22Rv1 (cell line): ENCODE measurements around the gene EYS.

Experiments
- H3K27ac ChIP-seq: fragments of 450-650 bp; 2 replicates; pipeline ENCODE4 v1.5.1; 2017
- ZFX ChIP-seq: fragments of 450-650 bp; IDR thresholded peaks from 2 replicates; pipeline ENCODE4 v1.6.1; 2017; ENCODE audit warnings: antibody characterized with exemption, borderline replicate concordance
- TF ChIP-seq, protein P1 (sequence below): fragments of 450-650 bp; IDR thresholded peaks from 2 replicates; pipeline ENCODE4 v1.5.1; 2017; ENCODE audit warnings: mild to moderate bottlenecking

Gene EYS

DNA sequence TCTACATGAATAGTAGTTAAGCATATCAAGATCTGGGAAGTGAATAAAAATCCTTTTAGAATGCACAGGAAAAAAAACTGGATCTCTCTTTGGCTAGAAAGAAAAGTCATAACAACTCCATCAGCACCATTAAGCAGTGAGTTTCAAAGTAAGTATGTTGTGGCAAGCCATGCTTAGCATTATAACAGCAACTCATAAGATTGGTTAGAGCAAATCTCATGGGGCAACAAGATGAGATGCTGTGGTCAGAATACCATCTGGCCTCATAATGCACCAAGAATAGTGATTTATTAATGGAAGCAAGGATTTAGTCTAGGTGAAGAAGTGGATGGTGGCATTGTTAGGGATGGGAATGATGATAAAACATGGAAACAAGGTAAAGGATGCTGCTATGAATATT is 1912.0 kb downstream of the EYS start:
- no peak overlapping the region for H3K27ac ChIP-seq
- TF ChIP-seq, protein P1, sequence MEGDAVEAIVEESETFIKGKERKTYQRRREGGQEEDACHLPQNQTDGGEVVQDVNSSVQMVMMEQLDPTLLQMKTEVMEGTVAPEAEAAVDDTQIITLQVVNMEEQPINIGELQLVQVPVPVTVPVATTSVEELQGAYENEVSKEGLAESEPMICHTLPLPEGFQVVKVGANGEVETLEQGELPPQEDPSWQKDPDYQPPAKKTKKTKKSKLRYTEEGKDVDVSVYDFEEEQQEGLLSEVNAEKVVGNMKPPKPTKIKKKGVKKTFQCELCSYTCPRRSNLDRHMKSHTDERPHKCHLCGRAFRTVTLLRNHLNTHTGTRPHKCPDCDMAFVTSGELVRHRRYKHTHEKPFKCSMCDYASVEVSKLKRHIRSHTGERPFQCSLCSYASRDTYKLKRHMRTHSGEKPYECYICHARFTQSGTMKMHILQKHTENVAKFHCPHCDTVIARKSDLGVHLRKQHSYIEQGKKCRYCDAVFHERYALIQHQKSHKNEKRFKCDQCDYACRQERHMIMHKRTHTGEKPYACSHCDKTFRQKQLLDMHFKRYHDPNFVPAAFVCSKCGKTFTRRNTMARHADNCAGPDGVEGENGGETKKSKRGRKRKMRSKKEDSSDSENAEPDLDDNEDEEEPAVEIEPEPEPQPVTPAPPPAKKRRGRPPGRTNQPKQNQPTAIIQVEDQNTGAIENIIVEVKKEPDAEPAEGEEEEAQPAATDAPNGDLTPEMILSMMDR: no peak
- TF ChIP-seq ZFX: no peak

DNA sequence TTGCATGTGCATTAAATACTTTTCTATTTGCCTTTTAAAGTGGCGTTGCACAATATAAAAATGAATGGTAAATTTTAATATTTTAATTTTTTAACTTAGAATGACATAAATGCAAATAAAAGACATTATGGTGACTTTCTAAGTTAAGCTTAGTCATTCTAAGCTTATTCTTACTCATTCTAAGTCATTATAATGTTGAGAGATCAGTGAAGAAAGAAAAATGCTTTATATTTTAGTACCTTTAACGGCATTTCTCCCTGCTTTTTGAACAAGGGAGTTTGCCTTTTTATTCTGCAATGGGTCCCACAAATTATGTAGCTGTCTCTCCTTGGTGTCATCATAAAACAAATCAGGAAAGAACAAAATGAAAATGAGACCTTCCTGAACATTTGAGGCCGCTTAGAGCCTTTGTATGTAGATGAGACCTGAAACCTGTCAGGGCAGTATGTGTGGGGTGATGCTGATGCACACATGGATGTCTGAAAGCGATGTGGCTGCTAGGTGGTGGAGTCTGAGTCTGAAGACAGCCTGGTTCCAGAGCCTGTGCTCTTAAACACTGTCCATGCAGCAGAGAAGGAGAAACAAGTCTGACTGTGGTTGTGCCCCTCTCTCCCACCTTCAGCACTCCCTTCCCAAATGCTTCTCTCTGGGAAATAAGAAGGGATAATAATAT is 1913.4 kb downstream of the EYS start:
- TF ChIP-seq ZFX: no peak
- TF ChIP-seq, protein P1: no peak
- H3K27ac ChIP-seq: no peak overlapping the region

DNA sequence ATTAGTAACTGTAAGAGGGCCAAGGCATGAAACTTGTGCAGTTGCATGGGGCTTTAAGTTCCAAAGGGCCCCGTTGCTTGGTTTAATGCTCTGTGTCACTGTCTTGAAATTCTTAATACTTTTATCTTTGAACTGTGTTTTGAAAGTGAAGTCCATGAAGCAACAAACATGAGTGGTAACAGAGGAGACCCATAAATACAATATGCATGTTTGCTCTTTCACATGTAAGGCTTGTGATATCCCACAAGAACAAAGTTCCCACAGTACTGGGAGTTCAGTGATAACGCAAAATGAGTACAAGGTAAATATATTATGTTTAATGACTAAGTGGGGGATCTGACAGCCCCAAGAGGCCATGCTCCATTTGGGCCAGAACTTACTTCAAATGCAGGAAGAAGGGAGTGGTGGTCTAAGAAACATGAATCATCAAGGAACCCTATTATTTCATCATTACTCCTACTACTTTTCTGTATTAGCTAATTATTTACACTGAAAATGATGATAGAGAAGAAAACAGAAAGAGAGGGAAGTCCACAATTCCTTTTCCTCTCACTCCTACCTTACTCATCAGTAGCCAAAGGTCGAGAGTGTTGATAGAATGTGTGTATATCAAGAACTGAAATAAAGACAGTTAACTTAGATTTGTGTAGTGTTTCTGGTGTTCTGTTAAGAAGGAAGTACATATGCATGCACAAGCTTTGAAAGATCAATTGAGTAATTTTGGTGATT is 1914.1 kb downstream of the EYS start:
- no peak overlapping the region for H3K27ac ChIP-seq
- TF ChIP-seq ZFX: no peak
- TF ChIP-seq, protein P1: no peak

DNA sequence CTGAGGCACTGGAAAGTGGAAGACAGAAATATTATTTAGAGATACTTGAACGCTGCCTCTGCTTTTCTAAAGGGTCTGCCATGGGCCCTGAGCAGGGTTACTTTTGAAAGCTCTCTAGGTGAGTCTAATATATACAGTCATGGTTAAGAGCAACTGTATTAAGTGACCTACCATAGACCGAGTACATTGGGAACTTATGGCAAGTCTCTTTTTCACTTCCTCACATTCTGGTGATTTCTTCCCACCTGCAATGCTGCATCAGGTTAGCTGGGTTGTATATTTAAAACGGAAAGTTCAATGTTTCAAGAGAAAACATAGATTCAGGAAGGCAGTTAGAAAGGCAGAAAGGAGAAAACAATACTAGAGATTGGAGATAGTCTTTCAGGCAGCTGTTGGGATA is 1916.7 kb downstream of the EYS start:
- H3K27ac ChIP-seq: no peak overlapping the region
- no peak for TF ChIP-seq ZFX
- TF ChIP-seq, protein P1: no peak

DNA sequence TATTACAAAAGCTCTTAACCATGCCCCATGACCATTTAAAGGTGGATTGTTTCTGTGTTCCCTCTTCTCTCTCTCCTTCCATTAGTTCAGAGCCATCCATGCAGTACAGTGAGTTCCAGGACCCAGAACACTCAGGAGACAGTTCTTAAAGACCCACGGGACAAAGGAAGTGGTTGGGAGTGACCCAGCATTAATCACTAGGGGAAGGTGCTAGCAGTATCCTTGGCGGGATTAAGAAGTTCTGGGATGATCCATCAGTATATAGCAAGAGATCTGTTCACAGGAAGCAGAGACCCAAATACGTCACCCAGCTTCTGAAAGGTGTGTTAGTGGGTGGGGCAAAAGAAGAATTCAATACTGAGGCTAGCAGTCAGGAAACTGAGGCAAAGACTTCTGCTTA is 1917.3 kb downstream of the EYS start:
- no peak overlapping the region for H3K27ac ChIP-seq
- TF ChIP-seq ZFX: no peak
- TF ChIP-seq, protein P1: no peak

DNA sequence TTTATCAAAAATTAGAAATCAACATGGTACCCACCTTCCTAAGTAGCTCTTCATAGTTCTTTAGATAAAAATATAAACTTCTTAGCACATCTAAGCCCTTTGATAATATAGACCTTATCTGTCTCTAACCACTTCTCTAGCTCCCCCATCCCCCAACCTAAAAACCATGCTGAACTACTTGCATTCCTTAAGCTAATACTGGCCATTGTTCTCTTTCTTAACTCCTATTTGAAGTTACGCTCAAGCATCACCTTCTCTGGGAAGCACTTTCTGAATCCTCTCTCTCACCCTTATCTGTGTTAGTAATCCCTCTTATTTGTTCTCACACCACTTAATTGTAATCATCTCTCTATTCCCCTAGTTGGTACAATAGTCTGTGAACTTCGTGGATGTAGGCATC is 1918.5 kb downstream of the EYS start:
- TF ChIP-seq, protein P1: no peak
- TF ChIP-seq ZFX: no peak
- no peak overlapping the region for H3K27ac ChIP-seq

DNA sequence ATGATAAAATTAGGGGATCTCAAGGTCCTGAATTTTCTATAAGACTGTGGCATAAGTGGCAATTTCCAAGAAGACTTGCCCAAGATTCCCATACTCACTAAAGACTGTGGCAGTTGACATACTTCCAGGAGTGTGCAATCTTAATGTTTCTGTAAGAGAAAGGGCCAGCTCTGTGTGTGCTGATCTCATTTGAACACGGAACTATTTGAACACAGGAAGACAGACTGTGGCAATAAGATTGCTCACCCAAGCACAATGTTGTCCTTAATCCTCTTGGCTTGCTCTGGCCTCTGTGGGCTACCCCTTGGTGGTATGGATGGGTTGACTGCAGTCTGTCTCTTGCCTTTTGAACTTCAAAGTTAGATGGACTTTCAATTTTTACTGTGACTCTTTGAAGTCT is 1920.0 kb downstream of the EYS start:
- no peak overlapping the region for H3K27ac ChIP-seq
- TF ChIP-seq, protein P1: no peak
- TF ChIP-seq ZFX: no peak
